ENCODE data around the gene OXLD1.
A peak's percentile ranks its signal among the peaks of the same experiment; 100 is the strongest.

Gene OXLD1

DNA sequence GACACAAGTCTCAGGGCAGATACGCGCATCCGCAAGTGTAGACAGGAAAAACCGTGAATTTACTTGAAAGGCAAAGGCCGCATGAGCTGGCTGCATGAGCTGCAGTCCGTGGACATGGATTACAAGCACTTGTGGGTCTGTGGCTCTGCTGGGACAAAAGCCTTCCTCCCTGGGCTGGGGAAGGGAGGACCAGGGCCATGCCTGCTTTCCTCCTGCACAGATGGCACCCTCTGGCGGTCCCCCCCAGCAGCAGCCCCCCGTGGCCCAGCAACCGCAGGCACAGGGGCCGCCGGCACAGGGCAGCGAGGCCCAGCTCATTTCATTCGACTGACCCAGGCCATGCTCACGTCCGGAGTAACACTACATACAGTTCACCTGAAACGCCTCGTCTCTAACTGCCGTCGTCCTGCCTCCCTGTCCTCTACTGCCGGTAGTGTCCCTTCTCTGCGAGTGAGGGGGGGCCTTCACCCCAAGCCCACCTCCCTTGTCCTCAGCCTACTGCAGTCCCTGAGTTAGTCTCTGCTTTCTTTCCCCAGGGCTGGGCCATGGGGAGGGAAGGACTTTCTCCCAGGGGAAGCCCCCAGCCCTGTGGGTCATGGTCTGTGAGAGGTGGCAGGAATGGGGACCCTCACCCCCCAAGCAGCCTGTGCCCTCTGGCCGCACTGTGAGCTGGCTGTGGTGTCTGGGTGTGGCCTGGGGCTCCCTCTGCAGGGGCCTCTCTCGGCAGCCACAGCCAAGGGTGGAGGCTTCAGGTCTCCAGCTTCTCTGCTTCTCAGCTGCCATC, 35.1 kb upstream of the OXLD1 start:
- DNase-seq: no peak

DNA sequence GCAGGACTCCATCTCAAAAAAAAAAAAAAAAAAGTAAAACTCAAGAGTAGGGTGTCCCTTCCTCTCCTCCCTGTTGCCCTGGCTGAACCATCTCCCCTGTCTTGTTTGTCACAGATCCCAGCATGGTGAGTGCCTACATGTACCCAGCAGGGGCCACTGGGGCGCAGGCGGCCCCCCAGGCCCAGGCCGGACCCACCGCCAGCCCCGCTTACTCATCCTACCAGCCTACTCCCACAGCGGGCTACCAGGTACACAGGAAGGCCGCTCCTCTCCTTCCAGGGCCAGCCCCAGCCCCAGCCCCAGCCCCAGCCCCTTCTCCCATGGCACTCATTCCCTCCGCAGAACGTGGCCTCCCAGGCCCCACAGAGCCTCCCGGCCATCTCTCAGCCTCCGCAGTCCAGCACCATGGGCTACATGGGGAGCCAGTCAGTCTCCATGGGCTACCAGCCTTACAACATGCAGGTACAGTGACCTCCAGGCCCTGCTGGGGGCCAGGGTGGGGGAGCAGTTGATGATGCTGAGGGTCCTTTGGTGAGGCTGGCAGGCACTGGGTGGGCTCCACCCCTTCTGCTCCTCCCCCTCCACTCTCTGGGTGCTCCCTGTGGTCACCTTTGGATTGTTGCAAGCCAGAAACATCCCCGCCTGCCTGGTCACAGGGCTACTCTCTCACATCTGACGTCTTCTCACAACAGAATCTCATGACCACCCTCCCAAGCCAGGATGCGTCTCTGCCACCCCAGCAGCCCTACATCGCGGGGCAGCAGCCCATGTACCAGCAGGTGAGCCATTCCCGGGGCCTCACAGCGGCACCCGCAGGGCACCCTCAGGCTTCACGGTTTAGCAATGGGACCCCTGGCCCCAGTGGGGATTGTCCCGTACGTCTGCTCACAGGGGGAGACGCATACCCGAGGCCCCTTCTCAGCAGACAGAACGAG, 34.2 kb upstream of the OXLD1 start:
- no peak for DNase-seq

DNA sequence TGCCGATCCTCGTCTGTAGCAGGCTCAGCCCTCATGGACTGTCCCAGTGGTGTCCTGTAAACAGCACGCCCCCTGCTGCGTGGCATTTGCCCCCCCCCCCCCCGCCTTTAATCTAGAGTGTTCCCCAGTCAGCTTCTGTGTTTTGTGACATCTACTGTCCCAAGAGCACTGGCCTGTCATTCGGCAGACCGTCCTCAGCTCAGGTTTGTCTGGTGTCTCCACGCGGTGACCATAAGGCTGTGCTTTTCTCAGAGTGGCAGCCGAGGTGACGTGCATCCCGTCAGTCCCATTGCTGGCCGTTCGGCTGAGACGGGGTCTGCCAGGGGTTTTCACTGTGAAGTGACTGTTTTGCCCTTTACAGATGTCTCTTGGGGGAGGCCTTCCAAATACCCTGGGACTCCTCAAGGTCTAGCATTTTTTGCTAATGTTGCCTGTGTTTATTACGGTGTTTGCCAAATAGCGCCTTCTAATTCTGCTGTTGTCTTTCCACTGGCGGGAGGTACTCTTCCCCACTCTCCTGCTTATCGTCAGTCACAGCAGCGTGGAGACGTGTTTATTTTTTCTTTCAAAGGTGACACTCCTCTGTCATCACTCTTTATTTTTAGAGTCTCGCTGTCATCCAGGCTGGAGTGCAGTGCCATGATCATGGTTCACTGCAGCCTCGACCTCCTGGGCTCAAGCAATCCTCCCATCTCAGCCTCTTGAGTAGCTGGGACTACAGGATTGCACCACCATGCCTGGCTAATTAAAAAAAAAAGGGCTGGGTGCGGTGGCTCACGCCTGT, 31.0 kb upstream of the OXLD1 start:
- DNase-seq: no peak

DNA sequence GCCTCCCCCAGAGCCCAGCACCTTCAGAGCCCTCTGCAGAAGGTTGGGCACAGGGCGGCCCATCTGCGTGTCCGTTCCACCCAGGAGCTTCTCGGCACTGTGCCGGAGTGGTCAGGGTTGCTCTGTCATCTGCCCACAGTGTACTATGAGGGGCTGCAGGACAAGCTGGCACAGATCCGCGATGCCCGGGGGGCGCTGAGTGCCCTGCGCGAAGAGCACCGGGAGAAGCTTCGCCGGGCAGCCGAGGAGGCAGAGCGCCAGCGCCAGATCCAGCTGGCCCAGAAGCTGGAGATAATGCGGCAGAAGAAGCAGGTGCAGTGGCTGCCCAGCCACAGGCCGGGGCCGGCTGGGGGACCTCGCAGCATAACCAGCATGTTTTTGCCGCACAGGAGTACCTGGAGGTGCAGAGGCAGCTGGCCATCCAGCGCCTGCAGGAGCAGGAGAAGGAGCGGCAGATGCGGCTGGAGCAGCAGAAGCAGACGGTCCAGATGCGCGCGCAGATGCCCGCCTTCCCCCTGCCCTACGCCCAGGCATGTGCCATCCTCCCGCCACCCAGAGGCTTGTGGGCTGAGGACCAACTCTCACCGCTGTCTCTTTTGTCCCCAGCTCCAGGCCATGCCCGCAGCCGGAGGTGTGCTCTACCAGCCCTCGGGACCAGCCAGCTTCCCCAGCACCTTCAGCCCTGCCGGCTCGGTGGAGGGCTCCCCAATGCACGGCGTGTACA, 30.0 kb upstream of the OXLD1 start:
- no peak for DNase-seq

DNA sequence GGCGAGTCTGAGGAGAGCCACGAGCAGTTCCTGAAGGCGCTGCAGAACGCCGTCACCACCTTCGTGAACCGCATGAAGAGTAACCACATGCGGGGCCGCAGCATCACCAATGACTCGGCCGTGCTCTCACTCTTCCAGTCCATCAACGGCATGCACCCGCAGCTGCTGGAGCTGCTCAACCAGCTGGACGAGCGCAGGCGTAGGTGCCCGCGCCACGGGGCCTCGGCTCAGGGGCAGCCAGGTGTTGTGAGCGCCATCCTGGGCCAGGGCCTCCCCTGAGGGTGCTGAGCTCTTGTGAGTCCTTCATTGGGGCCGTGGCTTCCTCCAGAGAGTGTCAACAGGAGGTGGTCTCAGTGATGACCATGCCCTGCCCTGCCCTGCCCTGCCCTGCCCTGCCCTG, 29.4 kb upstream of the OXLD1 start:
- DNase-seq: no peak

DNA sequence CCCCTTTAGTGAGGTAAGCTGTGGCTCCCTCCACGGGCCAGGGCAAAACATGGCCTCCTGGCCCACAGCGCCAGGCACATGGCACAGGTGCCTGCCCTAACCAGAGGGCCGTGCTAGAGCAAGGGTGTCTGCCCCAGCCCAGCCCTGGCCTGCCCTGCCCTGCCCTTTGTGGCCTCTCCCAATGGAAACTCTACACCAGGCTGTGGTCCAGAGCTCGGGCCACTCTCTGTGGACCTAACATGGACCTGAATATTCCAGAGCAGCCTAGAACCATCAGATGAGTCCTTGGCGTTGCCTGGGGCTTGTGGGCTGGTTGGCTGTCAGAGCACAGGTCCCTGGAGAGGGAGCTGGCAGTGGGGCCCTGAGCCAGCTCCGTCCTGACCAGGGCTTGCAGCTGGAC, 28.8 kb upstream of the OXLD1 start:
- no peak for DNase-seq

DNA sequence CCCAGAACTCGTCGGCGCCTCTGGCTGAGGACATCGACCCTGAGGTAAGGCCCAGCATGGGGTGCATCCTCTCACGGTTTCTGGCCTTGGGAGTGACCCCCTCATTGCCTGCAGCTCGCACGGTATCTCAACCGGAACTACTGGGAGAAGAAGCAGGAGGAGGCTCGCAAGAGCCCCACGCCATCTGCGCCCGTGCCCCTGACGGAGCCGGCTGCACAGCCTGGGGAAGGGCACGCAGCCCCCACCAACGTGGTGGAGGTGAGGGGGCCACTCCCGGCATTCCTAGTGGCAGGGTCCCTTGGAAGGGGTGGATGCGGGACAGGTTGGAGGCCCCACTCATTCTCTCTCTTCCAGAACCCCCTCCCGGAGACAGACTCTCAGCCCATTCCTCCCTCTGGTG, 28.4 kb upstream of the OXLD1 start:
- DNase-seq: no peak

DNA sequence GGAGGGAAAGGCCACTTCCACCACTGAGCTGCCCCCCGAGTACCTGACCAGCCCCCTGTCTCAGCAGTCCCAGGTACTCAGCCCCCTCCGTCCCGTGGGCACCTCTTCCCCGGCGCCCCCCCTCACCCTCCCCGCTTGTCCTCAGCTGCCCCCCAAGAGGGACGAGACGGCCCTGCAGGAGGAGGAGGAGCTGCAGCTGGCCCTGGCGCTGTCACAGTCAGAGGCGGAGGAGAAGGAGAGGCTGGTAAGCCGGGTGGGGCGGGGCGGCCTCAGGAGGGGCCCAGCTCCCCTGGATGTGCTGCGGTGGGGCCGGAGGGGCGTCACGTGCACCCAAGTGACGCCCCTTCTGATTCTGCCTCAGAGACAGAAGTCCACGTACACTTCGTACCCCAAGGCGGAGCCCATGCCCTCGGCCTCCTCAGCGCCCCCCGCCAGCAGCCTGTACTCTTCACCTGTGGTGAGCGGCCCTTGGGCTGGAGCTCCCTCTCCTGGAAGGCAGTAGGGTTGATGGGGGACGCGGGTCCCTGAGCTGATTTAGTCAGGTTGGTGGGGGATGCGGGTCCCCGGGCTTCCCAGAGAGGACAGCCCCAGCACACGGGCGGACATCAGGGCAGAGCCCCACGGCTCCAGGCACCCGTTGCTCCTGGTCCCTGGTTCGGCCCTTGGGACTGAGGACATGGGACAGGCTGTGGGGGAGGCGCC, 27.3 kb upstream of the OXLD1 start:
- no peak for DNase-seq

DNA sequence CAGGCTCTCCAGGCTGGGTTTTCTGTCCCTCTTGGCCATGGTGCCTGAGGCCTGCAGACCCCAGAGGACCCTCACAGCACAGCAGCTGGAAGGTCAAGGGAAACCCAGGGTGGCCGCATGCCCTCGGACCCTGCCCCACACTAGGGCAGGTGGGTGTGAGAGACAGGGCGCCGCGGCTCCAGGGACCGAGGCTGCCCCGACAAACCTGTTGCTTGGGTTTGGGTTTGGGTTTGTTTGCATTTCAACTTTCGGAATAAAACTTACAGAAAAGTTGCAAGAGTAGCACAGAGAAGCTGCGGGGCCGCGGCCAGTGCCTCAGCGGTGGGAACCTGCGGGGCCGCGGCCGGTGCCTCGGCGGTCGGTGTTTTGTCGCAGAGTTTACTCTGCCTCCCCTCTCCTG, 25.2 kb upstream of the OXLD1 start:
- DNase-seq: no peak

DNA sequence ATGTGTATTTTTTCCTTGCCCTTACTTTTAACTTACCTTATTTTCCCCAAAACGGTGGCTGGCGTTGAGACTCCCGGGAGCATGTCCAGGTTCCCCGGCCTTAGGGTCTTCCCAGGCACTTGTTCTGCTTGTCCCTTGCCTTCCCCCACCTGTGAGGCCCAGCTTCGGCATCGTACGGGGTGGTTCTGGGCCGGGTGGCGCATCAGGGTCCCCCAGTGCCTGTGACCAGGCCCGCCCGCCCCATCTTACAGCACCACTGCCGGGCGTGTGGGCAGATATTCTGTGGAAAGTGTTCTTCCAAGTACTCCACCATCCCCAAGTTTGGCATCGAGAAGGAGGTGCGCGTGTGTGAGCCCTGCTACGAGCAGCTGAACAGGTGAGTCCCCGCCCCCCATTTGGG, 24.8 kb upstream of the OXLD1 start:
- no peak for DNase-seq

DNA sequence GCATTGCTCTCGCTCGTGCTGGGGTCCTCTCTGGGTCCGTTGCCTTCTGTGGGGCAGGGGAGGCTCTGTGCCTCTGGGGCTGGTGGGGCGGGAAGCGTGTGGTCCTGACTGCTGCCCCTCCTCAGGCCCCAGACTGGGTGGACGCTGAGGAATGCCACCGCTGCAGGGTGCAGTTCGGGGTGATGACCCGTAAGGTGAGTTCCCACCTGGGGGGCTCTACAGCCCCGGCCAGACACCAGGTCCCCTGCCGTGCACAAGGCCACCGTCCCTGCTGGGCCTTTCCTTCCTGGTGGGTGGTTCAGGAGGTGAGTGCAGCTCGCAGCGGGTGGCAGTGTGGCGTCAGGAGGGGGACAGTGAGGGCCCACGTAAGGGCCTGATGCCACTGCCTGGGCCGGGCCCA, 24.1 kb upstream of the OXLD1 start:
- no peak for DNase-seq

DNA sequence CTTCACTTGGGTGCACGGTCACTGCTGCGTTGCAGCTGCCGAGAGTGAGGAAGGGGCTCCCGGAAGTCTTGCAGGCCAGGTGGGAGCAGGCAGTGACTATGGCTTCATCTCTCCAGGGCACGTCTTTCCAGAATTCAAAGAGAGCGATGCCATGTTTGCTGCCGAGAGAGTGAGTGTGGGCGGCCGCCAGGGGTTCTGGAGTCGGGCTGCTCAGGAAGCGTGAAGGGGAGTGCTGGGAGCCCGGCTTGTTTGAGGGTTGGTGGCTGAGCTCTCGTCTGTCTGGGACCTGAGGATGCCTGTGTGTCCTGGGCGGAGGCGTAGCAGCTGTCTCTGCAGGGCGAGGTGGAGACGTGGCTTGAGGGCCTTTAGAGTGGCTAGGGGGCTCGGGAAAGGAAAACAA, 23.7 kb upstream of the OXLD1 start:
- no peak for DNase-seq

DNA sequence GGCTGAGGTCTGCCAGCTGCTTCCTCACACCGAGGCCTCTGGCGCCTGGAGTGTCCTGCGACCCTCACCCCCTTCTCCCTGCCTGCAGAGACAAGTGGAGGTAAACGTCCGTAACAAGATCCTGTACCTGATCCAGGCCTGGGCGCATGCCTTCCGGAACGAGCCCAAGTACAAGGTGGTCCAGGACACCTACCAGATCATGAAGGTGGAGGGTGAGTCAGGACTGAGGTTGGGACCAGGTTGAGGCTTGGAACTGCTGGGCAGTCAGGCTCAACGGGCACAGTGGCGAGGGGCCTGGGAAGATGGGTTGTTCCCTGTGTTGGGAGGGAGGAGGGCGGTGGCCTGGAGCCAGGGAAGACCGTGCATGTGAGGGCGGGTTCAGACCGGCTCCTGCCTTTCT, 22.2 kb upstream of the OXLD1 start:
- no peak for DNase-seq

DNA sequence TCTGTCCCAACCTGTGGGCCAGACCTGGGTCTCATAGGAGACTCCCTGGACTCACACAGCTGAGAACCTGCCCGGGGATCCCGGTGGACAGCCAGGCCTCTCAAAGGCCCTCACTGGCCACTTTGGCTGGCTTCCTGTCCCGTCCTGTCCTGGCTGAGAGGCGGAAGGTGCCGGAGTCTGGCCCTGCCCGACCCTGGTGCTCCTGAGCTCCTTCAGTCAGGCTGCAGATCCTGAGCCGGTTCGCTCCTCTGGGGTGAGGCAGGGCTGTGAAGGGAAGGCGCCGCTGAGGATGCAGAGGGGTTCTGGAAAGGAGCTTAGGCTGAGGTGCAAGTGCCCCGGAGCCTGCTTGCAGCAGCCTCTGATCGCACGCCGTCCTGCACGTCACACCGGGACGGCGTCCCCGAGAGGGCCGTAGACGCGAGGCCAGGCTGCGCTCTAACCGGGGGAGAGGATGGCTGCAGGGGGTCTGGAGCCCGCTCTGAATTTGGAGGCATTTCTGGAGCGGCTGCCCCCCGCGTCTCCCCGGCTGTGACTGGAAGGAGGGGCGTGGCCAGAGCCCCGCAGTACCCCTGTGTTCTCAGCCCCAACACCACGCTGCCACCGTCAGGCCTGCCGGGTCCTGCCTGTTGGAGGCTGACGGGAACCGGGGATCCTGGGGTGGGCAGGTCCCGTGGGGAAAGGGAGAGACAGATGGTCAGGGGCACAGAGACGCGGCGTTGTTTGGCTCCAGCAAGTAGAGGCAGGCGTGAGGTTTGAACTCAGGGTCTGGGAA, 21.6 kb upstream of the OXLD1 start:
- DNase-seq: no peak

DNA sequence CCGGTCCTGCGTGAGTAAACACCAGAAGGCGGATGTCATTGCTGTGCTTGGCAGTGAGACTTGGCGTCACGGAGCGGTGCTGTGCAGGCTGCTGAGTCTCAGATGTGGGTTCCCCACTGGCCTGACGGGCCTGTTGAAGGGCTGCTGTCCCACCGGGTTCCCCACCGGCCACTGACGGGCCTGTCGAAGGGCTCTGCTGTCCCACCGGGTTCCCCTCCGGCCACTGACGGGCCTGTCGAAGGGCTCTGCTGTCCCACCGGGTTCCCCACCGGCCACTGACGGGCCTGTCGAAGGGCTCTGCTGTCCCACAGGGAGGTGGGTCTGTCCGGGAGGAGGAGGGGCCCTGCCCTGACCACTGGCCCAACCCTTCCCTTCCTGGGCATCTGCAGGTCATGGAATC, 20.2 kb upstream of the OXLD1 start:
- DNase-seq: no peak

DNA sequence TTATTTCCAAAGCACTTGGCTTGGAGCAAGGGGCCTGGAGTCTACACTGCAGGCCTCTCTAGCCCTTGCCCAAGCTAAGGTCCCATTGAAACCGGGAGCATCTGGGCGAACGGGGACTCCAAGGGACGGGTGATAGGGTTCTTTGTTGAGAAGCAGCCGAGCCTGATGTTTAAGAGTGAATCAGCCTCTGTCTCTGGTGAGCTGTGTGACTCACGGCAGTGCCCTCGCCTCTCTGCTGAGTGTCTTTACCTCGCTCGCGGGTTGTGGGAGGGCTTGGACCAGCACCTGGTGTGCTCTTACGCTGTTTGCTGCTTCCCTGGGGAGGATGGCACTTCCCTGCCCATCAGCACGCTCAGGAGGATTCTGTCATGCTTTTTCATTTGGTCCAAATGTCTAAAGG, 18.7 kb upstream of the OXLD1 start:
- DNase-seq: peak in 1 of 2 experiments; percentile 46

DNA sequence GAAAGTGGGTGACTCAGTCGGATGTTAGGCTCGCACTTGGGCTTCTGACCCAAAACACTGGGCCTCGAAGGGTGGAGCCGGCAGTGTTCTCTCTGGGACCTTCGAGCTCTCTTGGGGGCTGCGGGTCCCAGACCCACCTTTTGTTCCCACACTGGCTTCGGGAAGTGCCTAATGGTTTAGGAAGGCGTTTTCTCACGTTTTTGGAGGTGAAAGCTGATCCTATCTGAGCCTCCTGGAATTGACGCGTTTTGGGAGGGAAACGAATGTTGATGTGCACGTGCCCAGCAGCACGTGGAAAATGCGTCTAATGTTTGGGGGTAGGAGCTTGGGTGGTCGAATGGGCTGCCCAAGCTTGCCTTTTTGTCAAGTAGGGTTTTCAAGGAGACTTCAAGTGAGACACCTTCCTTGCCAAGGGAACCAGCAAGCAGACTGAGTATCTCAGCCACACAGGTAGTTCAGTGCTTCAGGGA, 18.1 kb upstream of the OXLD1 start:
- DNase-seq: no peak

DNA sequence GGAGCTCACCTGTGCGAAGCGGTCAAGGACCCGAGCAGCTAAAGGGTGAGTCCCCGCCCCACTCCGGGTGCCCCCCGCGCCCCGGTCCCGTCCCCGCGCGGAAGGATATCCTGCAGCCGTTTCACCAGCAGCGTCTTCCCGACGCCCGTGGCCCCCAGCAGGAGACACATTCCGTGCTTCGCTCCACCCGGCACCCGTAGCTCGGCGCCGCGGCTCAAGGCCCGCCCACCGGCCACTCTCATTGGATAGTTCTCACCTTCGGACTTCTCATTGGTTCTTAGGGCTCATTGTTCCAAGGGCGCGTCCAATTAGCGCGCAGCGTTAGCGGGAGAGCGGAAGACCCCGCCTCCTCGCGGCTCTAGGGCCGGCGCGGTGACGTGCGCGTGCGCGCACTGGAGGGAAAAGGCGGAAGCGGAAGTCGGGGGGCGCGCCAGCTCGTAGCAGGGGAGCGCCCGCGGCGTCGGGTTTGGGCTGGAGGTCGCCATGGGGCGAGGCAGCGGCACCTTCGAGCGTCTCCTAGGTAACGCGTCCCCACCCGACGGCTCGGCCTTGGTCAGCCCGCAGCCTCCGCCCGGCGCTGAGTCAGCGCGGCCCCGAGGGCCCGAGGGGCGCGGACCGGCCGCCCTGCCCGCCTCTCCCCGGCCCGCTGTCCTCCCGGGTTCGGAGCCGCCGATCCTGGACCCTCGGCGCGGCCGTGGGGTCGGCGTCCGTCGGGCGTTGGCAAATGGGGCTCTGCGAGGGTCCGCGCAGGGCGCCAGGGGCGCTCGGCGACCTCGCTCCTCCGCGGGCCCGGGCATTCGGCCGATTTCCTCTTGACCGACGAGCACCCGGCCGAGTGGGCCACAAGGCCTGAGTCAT, 17.4 kb upstream of the OXLD1 start, which contains the start of the genes ARL16 and HGS:
ARL16 (minus strand) TSS at position 214 of the 858 bp plus-strand sequence; CDS start at position 170, 44 bp downstream.
HGS (plus strand) TSS at position 428 of the 858 bp plus-strand sequence; CDS start at position 484, 56 bp downstream.
- DNase-seq: peak; percentile 99 to 100

DNA sequence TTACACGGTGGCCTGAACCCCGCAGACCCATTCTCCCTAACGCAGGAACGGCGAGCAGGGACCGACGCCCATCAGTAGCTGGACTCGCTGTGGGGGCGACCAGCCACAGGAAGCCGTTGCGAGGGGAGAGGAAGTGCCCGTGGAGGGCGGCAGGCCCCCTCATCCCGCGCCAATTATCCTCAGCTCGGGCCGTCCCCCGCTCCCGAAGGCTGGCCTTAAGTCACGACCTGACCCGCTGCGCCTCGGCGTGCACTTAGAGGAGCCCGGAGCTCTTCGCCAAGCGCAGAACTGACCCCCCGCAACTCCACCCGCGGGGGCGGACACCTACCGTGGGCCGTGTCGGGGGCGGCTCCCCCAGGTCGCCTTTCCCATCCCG, 16.8 kb upstream of the OXLD1 start:
- peak in 1 of 2 experiments; percentile 56 for DNase-seq
